T-helper 1 cell treated with Interleukin-12 subunit alpha and Interleukin-12 subunit beta and Interleukin-4 antibody, amounts not matched to agents 30 ng/mL and 1 ng/mL, for 36 hours (primary cell): Measurements from ENCODE around the gene PDE11A. TPM values are rescaled to one million over a fixed set of nuclear protein-coding genes. Genes with fewer than 3 reads are reported as not detected.
"Not testable (repeated sequence)": the region's sequence is repeated elsewhere in the genome, so short reads cannot be mapped to it uniquely, and the experiment has no call there.

Experiments
- intact Hi-C: fragments of 100-400 bp; cut with micrococcal nuclease; formaldehyde crosslinking; loops from one replicate; pipeline ENCODE4 v1.15.1; 2024
- total RNA-seq: library from RNA; stranded (reverse); gene quantifications from 2 replicates; pipeline ENCODE4 v1.2.3, GENCODE V29; 2022

The PDE11A gene
- total RNA-seq, 1 donor from 2014 or later: not detected

- intact Hi-C loops: no loop called here
These were observed 245.7 kb downstream of the PDE11A start for GRCh38 chr2:177826897-177827296.

GRCh38 chr2:177822941-177823340 is 249.6 kb downstream of the PDE11A start:
- intact Hi-C loops: no loop called here

GRCh38 chr2:177818412-177818811 is 254.2 kb downstream of the PDE11A start:
- intact Hi-C loops: no loop called here

- intact Hi-C loops: no loop called here
These were observed 255.3 kb downstream of the PDE11A start for GRCh38 chr2:177817300-177817699.

- intact Hi-C loops: no loop called here
These were observed 255.8 kb downstream of the PDE11A start for GRCh38 chr2:177816766-177817165.

- intact Hi-C loops: no loop called here
These were observed 259.7 kb downstream of the PDE11A start for GRCh38 chr2:177812713-177813396.

GRCh38 chr2:177810906-177811305 is 261.7 kb downstream of the PDE11A start:
- intact Hi-C loops: no loop called here

GRCh38 chr2:177808984-177809809 is 263.4 kb downstream of the PDE11A start:
- intact Hi-C loops: no loop called here

GRCh38 chr2:177806025-177806424 is 266.6 kb downstream of the PDE11A start:
- intact Hi-C loops: no loop called here

- intact Hi-C loops: no loop called here
These were observed 273.0 kb downstream of the PDE11A start for GRCh38 chr2:177799531-177799930.

GRCh38 chr2:177797808-177798207 is 274.8 kb downstream of the PDE11A start:
- intact Hi-C loops: no loop called here

GRCh38 chr2:177796654-177797415 is 275.7 kb downstream of the PDE11A start:
- intact Hi-C loops: no loop called here

- intact Hi-C loops: no loop called here
These were observed 276.6 kb downstream of the PDE11A start for GRCh38 chr2:177796011-177796410.

GRCh38 chr2:177785143-177785542 is 287.4 kb downstream of the PDE11A start:
- intact Hi-C loops: not testable (repeated sequence)

GRCh38 chr2:177784745-177785067 is 287.9 kb downstream of the PDE11A start:
- intact Hi-C loops: no loop called here

- intact Hi-C loops: no loop called here
These were observed 288.5 kb downstream of the PDE11A start for GRCh38 chr2:177783835-177784744.

- intact Hi-C loops: no loop called here
These were observed 289.5 kb downstream of the PDE11A start for GRCh38 chr2:177783091-177783490.

GRCh38 chr2:177782613-177783012 is 290.0 kb downstream of the PDE11A start:
- intact Hi-C loops: no loop called here

- intact Hi-C loops: no loop called here
These were observed 294.1 kb downstream of the PDE11A start for GRCh38 chr2:177778472-177778871.

- intact Hi-C loops: loop anchor here (1.0 kb wide), 1 partner anchor 134 kb away; no protein-coding TSS in a partner anchor
These were observed 300.0 kb downstream of the PDE11A start for GRCh38 chr2:177772529-177772928.

- intact Hi-C loops: no loop called here
These were observed 301.4 kb downstream of the PDE11A start for GRCh38 chr2:177771191-177771590.
